ENCODE data around the gene GIMAP7.
"Not testable (repeated sequence)": the region's sequence is repeated elsewhere in the genome, so short reads cannot be mapped to it uniquely, and the experiment has no call there.

Gene GIMAP7

GRCh38 chr7:150515248-150516147 lies 826 bp downstream of the GIMAP7 start:
- no peak for DNase-seq

- no peak for DNase-seq
Observed at GRCh38 chr7:150516956-150517745, 2.5 kb downstream of the GIMAP7 start.

GRCh38 chr7:150519310-150519709 lies 4.6 kb downstream of the GIMAP7 start:
- no peak for DNase-seq

GRCh38 chr7:150520145-150520544 lies 5.5 kb downstream of the GIMAP7 start:
- DNase-seq, result peak; percentile 57

- DNase-seq, result not testable (repeated sequence)
Observed at GRCh38 chr7:150522931-150523330, 8.3 kb downstream of the GIMAP7 start.

- no peak for DNase-seq
Observed at GRCh38 chr7:150524018-150524417, 9.3 kb downstream of the GIMAP7 start.

GRCh38 chr7:150531704-150532103 lies 17.0 kb downstream of the GIMAP7 start:
- no peak for DNase-seq

- DNase-seq, result no peak
Observed at GRCh38 chr7:150538259-150538658, 23.6 kb downstream of the GIMAP7 start.

GRCh38 chr7:150553163-150553562 lies 38.5 kb downstream of the GIMAP7 start:
- DNase-seq, result no peak

- no peak for DNase-seq
Observed at GRCh38 chr7:150556521-150557138, 42.0 kb downstream of the GIMAP7 start.

GRCh38 chr7:150560486-150560885 lies 45.8 kb downstream of the GIMAP7 start:
- peak; percentile 27 for DNase-seq

GRCh38 chr7:150562919-150563318 lies 48.2 kb downstream of the GIMAP7 start:
- DNase-seq, result no peak

- DNase-seq, result no peak
Observed at GRCh38 chr7:150564006-150564405, 49.3 kb downstream of the GIMAP7 start.

GRCh38 chr7:150564566-150564965 lies 49.9 kb downstream of the GIMAP7 start:
- DNase-seq, result no peak

- DNase-seq, result no peak
Observed at GRCh38 chr7:150565239-150565638, 50.6 kb downstream of the GIMAP7 start.

GRCh38 chr7:150566123-150566522 lies 51.5 kb downstream of the GIMAP7 start:
- DNase-seq, result no peak

- no peak for DNase-seq
Observed at GRCh38 chr7:150566572-150566971, 51.9 kb downstream of the GIMAP7 start.

GRCh38 chr7:150567169-150567568 lies 52.5 kb downstream of the GIMAP7 start, which contains the start of gene GIMAP4:
Gene GIMAP4 (plus strand): TSS chr7:150567390. CDS start chr7:150569902, 2,512 bp downstream.
- DNase-seq, result no peak

GRCh38 chr7:150567871-150568301 lies 53.2 kb downstream of the GIMAP7 start:
- DNase-seq, result no peak

- DNase-seq, result peak; percentile 38
Observed at GRCh38 chr7:150568714-150569113, 54.0 kb downstream of the GIMAP7 start.

- no peak for DNase-seq
Observed at GRCh38 chr7:150569245-150569955, 54.7 kb downstream of the GIMAP7 start.

Measured in stimulated activated CD4-positive, alpha-beta T cell treated with anti-CD3 and anti-CD28 coated beads, Interleukin-15, amount 100 ng/mL, for 24 hours (primary cell).